T-helper 2 cell treated with Interferon-gamma antibody and Interleukin-4, amounts not matched to agents 5 μg/mL and 100 μg/mL, for 36 hours (primary cell): ENCODE measurements around the gene ARL15.

ENCODE experiments used
- DNase-seq: peaks from one replicate; pipeline ENCODE4 v3.0.0; 2021; ENCODE audit warnings: low spot score
- H3K27ac Mint-ChIP-seq: one replicate; pipeline ENCODE4 v1.8.0; 2021; ENCODE audit warnings: mild to moderate bottlenecking, mixed read lengths
- H3K27me3 Mint-ChIP-seq: one replicate; pipeline ENCODE4 v1.8.0; 2021; ENCODE audit warnings: low read depth, mixed read lengths
- H3K36me3 Mint-ChIP-seq: one replicate; pipeline ENCODE4 v1.8.0; 2021; ENCODE audit warnings: low read depth, mixed read lengths
- H3K4me1 Mint-ChIP-seq: one replicate; pipeline ENCODE4 v1.8.0; 2021; ENCODE audit warnings: low read depth, mixed read lengths
- H3K4me3 Mint-ChIP-seq: one replicate; pipeline ENCODE4 v1.8.0; 2022; ENCODE audit warnings: mild to moderate bottlenecking, moderate library complexity, mixed read lengths
- H3K9me3 Mint-ChIP-seq: one replicate; pipeline ENCODE4 v1.8.0; 2021; ENCODE audit warnings: mixed read lengths

The ARL15 gene

GRCh38 chr5:54230936-54231685 is 79.3 kb downstream of the ARL15 start:
- Mint-ChIP-seq H3K4me3 (no peak overlapping the region), H3K4me1 (peaks cover 5% of the 10 kb centered on the region), H3K27ac (no peak overlapping the region), H3K36me3 (no peaks in the 10 kb centered on the region), H3K9me3 (no peaks in the 10 kb centered on the region), H3K27me3 (peaks cover 7% of the 10 kb centered on the region)
- no peak for DNase-seq

GRCh38 chr5:54229041-54229780 is 81.2 kb downstream of the ARL15 start:
- no peak overlapping the region for H3K4me3 Mint-ChIP-seq
- peaks cover 3% of the 10 kb centered on the region for H3K4me1 Mint-ChIP-seq
- H3K9me3 Mint-ChIP-seq = no peaks in the 10 kb centered on the region
- no peak overlapping the region for H3K27ac Mint-ChIP-seq
- H3K27me3 Mint-ChIP-seq = peaks cover 10% of the 10 kb centered on the region
- peak; percentile 39 for DNase-seq
- no peaks in the 10 kb centered on the region for H3K36me3 Mint-ChIP-seq

- H3K4me1 Mint-ChIP-seq = peaks cover 3% of the 10 kb centered on the region
- peaks cover 10% of the 10 kb centered on the region for H3K27me3 Mint-ChIP-seq
- H3K4me3 Mint-ChIP-seq = no peak overlapping the region
- H3K27ac Mint-ChIP-seq = no peak overlapping the region
- no peaks in the 10 kb centered on the region for H3K9me3 Mint-ChIP-seq
- DNase-seq = no peak
- no peaks in the 10 kb centered on the region for H3K36me3 Mint-ChIP-seq
These were observed 82.6 kb downstream of the ARL15 start for GRCh38 chr5:54227759-54228158.

- DNase-seq = no peak
- Mint-ChIP-seq H3K4me3 (no peak overlapping the region), H3K9me3 (no peaks in the 10 kb centered on the region), H3K27me3 (peaks cover 10% of the 10 kb centered on the region), H3K4me1 (peaks cover 3% of the 10 kb centered on the region), H3K36me3 (no peaks in the 10 kb centered on the region), H3K27ac (no peak overlapping the region)
These were observed 83.3 kb downstream of the ARL15 start for GRCh38 chr5:54227109-54227508.

- peaks cover 3% of the 10 kb centered on the region for H3K4me1 Mint-ChIP-seq
- no peak for DNase-seq
- H3K9me3 Mint-ChIP-seq = no peaks in the 10 kb centered on the region
- H3K27ac Mint-ChIP-seq = no peak overlapping the region
- H3K36me3 Mint-ChIP-seq = no peaks in the 10 kb centered on the region
- H3K4me3 Mint-ChIP-seq = no peak overlapping the region
- peaks cover 8% of the 10 kb centered on the region for H3K27me3 Mint-ChIP-seq
These were observed 84.2 kb downstream of the ARL15 start for GRCh38 chr5:54226215-54226614.

GRCh38 chr5:54224103-54224826 is 86.1 kb downstream of the ARL15 start:
- Mint-ChIP-seq H3K9me3 (no peaks in the 10 kb centered on the region), H3K4me1 (peaks cover 3% of the 10 kb centered on the region), H3K4me3 (no peak overlapping the region), H3K27me3 (peaks cover 4% of the 10 kb centered on the region), H3K36me3 (no peaks in the 10 kb centered on the region), H3K27ac (no peak overlapping the region)
- no peak for DNase-seq

GRCh38 chr5:54222336-54222735 is 88.0 kb downstream of the ARL15 start:
- Mint-ChIP-seq H3K9me3 (no peaks in the 10 kb centered on the region), H3K4me1 (no peaks in the 10 kb centered on the region), H3K27me3 (peaks cover 3% of the 10 kb centered on the region), H3K27ac (no peak overlapping the region), H3K36me3 (no peaks in the 10 kb centered on the region), H3K4me3 (no peak overlapping the region)
- DNase-seq = no peak

GRCh38 chr5:54221135-54221534 is 89.2 kb downstream of the ARL15 start:
- H3K4me1 Mint-ChIP-seq = no peaks in the 10 kb centered on the region
- no peaks in the 10 kb centered on the region for H3K9me3 Mint-ChIP-seq
- H3K4me3 Mint-ChIP-seq = no peak overlapping the region
- no peak overlapping the region for H3K27ac Mint-ChIP-seq
- peaks cover 3% of the 10 kb centered on the region for H3K27me3 Mint-ChIP-seq
- no peaks in the 10 kb centered on the region for H3K36me3 Mint-ChIP-seq
- DNase-seq = no peak

- H3K4me1 Mint-ChIP-seq = no peaks in the 10 kb centered on the region
- no peak overlapping the region for H3K27ac Mint-ChIP-seq
- no peaks in the 10 kb centered on the region for H3K9me3 Mint-ChIP-seq
- peaks cover under 1% of the 10 kb centered on the region for H3K27me3 Mint-ChIP-seq
- no peaks in the 10 kb centered on the region for H3K36me3 Mint-ChIP-seq
- H3K4me3 Mint-ChIP-seq = no peak overlapping the region
- no peak for DNase-seq
These were observed 89.9 kb downstream of the ARL15 start for GRCh38 chr5:54220230-54221040.

- DNase-seq = no peak
- H3K4me3 Mint-ChIP-seq = no peak overlapping the region
- H3K27ac Mint-ChIP-seq = no peak overlapping the region
- H3K36me3 Mint-ChIP-seq = no peaks in the 10 kb centered on the region
- no peaks in the 10 kb centered on the region for H3K9me3 Mint-ChIP-seq
- no peaks in the 10 kb centered on the region for H3K4me1 Mint-ChIP-seq
- H3K27me3 Mint-ChIP-seq = no peaks in the 10 kb centered on the region
These were observed 92.4 kb downstream of the ARL15 start for GRCh38 chr5:54217826-54218503.

- Mint-ChIP-seq H3K4me3 (no peak overlapping the region), H3K36me3 (no peaks in the 10 kb centered on the region), H3K27ac (no peak overlapping the region), H3K9me3 (no peaks in the 10 kb centered on the region), H3K4me1 (no peaks in the 10 kb centered on the region), H3K27me3 (no peaks in the 10 kb centered on the region)
- DNase-seq = no peak
These were observed 95.1 kb downstream of the ARL15 start for GRCh38 chr5:54215233-54215736.

GRCh38 chr5:54214722-54215121 is 95.7 kb downstream of the ARL15 start:
- Mint-ChIP-seq H3K27me3 (no peaks in the 10 kb centered on the region), H3K4me1 (no peaks in the 10 kb centered on the region), H3K36me3 (no peaks in the 10 kb centered on the region), H3K9me3 (no peaks in the 10 kb centered on the region), H3K4me3 (no peak overlapping the region), H3K27ac (no peak overlapping the region)
- no peak for DNase-seq

GRCh38 chr5:54212331-54212730 is 98.0 kb downstream of the ARL15 start:
- H3K9me3 Mint-ChIP-seq = no peaks in the 10 kb centered on the region

More at GRCh38 chr5:54212331-54212730, 98.0 kb downstream of the ARL15 start:
- H3K27me3 Mint-ChIP-seq = peaks cover 2% of the 10 kb centered on the region
- no peak overlapping the region for H3K4me3 Mint-ChIP-seq
- no peaks in the 10 kb centered on the region for H3K4me1 Mint-ChIP-seq
- no peaks in the 10 kb centered on the region for H3K36me3 Mint-ChIP-seq
- DNase-seq = no peak
- no peak overlapping the region for H3K27ac Mint-ChIP-seq
